H1 (cell line): ENCODE results near the gene SLC4A8.

ENCODE experiments used
- BCL11A ChIP-seq, 2 experiments: IDR thresholded peaks; one replicate each; pipeline ENCODE4 v1.6.1; 2011; ENCODE audit warnings: low read depth in 2 of 2, low read length in 2 of 2, mild to moderate bottlenecking in 2 of 2
- EP300 ChIP-seq, 2 experiments: IDR thresholded peaks; 1 replicate in 1 of 2; 2 replicates in 1 of 2; pipeline ENCODE4 v1.6.1; 2011 to 2012; ENCODE audit warnings: low read depth in 2 of 2, low read length in 2 of 2, mild to moderate bottlenecking in 2 of 2, borderline replicate concordance in 1 of 2, inconsistent platforms in 1 of 2, moderate library complexity in 1 of 2
- JUN ChIP-seq: IDR thresholded peaks from 2 replicates; pipeline ENCODE4 v1.6.1; 2011; ENCODE audit warnings: low read depth, mild to moderate bottlenecking, improper control_type of control experiment, low read length
- POLR2A ChIP-seq, 2 experiments: IDR thresholded peaks; 1 replicate in 1 of 2; 2 replicates in 1 of 2; pipeline ENCODE4 v1.6.1; 2011; ENCODE audit warnings: low read depth in 2 of 2, low read length in 2 of 2, mild to moderate bottlenecking in 2 of 2; ENCODE audit errors: control extremely low read depth in 1 of 2
- RAD21 ChIP-seq, 2 experiments: IDR thresholded peaks in 1 of 2; conservative IDR thresholded peaks in 1 of 2; 2 replicates each; pipeline ENCODE4 v1.6.1; 2011; ENCODE audit warnings: low read depth in 2 of 2, low read length in 2 of 2, improper control_type of control experiment in 1 of 2, inconsistent platforms in 1 of 2, mild to moderate bottlenecking in 1 of 2, moderate library complexity in 1 of 2
- SIN3A ChIP-seq, 2 experiments: IDR thresholded peaks in 1 of 2; conservative IDR thresholded peaks in 1 of 2; 2 replicates each; pipeline ENCODE4 v1.6.1; 2011 to 2012; ENCODE audit warnings: low read length in 2 of 2, improper control_type of control experiment in 1 of 2, low read depth in 1 of 2, mild to moderate bottlenecking in 1 of 2
- TF ChIP-seq, protein P1 (sequence below), 3 experiments: IDR thresholded peaks; 1 replicate in 2 of 3; 2 replicates in 1 of 3; pipeline versions ENCODE4 v1.5.1 to v1.6.1; 2011; ENCODE audit warnings: low read length in 3 of 3, mild to moderate bottlenecking in 3 of 3, inconsistent platforms in 2 of 3, low read depth in 1 of 3, moderate library complexity in 1 of 3; ENCODE audit not compliant: insufficient read depth in 1 of 3; ENCODE audit errors: control extremely low read depth in 1 of 3

DNA sequence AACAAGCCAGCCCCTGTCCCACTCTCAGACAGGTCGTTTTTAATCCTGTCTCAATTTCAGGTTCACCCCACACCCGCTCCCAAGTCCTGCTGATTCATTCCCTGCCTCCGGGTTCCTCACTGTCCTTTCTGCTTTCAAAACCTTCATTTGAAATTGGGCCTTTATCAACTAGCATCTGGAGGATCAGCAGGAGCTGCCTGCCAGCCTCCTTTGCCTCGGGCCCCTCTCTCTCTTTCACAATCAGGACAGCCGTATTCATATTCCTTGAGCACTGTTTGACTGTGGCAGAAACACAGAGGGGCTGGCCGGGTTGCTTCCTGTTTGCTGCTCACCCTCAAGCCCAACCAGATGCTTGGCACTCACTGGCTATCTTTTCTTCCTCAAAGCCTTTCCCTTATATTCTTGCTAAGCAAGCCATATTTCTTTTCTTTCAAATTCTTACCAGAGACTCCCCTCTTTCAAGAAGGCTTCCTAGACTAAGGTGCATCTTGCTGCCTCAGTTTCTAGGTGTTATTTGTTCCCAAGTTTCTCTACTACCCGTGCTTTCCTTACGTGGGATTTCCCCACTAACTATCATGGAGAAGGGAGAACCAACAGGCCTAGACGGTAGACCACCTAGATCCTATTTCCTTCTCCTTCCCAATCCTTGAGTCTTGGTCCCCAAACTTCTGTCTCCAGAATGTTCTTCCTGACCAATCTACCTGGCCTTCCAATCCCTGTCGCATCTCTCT, 36.4 kb upstream of the SLC4A8 start:
- TF ChIP-seq JUN (no peak), POLR2A (IDR thresholded peaks at IDR 0.05; ENCODE audit: control extremely low read depth in 1 of 2, low read depth in 2 of 2, low read length in 2 of 2) (no peak), EP300 (IDR thresholded peaks at IDR 0.05; ENCODE audit: borderline replicate concordance in 1 of 2, low read depth in 2 of 2, low read length in 2 of 2) (no peak), RAD21 (IDR thresholded peaks at IDR 0.05 in 1 of 2, conservative IDR thresholded peaks at IDR 0.05 in 1 of 2; ENCODE audit: low read depth in 2 of 2, low read length in 2 of 2) (no peak), BCL11A (IDR thresholded peaks at IDR 0.05; ENCODE audit: low read depth in 2 of 2, low read length in 2 of 2) (no peak), SIN3A (conservative IDR thresholded peaks at IDR 0.05 in 1 of 2, IDR thresholded peaks at IDR 0.05 in 1 of 2; ENCODE audit: low read depth in 1 of 2, low read length in 2 of 2) (no peak)
- TF ChIP-seq, protein P1, sequence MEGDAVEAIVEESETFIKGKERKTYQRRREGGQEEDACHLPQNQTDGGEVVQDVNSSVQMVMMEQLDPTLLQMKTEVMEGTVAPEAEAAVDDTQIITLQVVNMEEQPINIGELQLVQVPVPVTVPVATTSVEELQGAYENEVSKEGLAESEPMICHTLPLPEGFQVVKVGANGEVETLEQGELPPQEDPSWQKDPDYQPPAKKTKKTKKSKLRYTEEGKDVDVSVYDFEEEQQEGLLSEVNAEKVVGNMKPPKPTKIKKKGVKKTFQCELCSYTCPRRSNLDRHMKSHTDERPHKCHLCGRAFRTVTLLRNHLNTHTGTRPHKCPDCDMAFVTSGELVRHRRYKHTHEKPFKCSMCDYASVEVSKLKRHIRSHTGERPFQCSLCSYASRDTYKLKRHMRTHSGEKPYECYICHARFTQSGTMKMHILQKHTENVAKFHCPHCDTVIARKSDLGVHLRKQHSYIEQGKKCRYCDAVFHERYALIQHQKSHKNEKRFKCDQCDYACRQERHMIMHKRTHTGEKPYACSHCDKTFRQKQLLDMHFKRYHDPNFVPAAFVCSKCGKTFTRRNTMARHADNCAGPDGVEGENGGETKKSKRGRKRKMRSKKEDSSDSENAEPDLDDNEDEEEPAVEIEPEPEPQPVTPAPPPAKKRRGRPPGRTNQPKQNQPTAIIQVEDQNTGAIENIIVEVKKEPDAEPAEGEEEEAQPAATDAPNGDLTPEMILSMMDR (IDR thresholded peaks at IDR 0.05; ENCODE audit: control extremely low read depth in 1 of 3, insufficient read depth in 1 of 3, low read depth in 1 of 3, low read length in 3 of 3) = no peak
